Panc1 (cell line): ENCODE measurements around the gene OGFOD3.

Experiments used
- SIN3A ChIP-seq: IDR thresholded peaks from 2 replicates; pipeline ENCODE4 v1.6.1; 2012; ENCODE audit warnings: low read depth, mild to moderate bottlenecking, low read length, moderate library complexity, borderline replicate concordance; ENCODE audit not compliant: insufficient read depth
- TCF7L2 ChIP-seq: IDR thresholded peaks from 2 replicates; pipeline ENCODE4 v1.6.1; 2011; ENCODE audit warnings: mild to moderate bottlenecking, low read depth, low read length, inconsistent platforms
- TF ChIP-seq, protein P1 (sequence below): fragments of 450-650 bp; IDR thresholded peaks from 2 replicates; pipeline ENCODE4 v1.5.1; 2017; ENCODE audit warnings: mild to moderate bottlenecking
- TF ChIP-seq, protein P2 (sequence below), 2 experiments: IDR thresholded peaks; 2 replicates each; pipeline ENCODE4 v1.6.1; 2011 to 2012; ENCODE audit warnings: low read depth in 2 of 2, control low read depth in 1 of 2, low read length in 1 of 2, mild to moderate bottlenecking in 1 of 2, moderate library complexity in 1 of 2; ENCODE audit not compliant: insufficient read depth in 1 of 2

DNA sequence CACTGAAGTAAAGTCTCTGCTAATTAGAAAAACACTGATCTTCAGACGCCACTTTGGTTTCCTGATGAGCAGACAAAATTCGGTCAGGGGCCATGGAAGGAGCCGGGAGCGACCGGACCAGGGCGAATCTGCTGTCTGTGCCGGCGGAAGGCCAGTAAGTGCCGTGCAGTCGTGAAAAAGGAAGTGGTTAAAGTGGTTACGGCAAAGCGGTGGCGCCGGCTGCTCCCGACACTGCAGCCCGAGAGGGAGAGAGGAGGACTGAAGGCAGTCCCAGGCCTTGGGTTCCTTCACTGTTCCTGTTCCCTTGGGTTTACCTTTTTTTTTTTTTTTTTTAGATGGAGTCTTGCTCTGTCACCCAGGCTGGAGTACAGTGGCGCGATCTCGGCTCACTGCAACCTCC lies 17.6 kb downstream of the OGFOD3 start:
- TF ChIP-seq, protein P1, sequence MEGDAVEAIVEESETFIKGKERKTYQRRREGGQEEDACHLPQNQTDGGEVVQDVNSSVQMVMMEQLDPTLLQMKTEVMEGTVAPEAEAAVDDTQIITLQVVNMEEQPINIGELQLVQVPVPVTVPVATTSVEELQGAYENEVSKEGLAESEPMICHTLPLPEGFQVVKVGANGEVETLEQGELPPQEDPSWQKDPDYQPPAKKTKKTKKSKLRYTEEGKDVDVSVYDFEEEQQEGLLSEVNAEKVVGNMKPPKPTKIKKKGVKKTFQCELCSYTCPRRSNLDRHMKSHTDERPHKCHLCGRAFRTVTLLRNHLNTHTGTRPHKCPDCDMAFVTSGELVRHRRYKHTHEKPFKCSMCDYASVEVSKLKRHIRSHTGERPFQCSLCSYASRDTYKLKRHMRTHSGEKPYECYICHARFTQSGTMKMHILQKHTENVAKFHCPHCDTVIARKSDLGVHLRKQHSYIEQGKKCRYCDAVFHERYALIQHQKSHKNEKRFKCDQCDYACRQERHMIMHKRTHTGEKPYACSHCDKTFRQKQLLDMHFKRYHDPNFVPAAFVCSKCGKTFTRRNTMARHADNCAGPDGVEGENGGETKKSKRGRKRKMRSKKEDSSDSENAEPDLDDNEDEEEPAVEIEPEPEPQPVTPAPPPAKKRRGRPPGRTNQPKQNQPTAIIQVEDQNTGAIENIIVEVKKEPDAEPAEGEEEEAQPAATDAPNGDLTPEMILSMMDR: no peak
- no peak for TF ChIP-seq TCF7L2
- TF ChIP-seq, protein P2, sequence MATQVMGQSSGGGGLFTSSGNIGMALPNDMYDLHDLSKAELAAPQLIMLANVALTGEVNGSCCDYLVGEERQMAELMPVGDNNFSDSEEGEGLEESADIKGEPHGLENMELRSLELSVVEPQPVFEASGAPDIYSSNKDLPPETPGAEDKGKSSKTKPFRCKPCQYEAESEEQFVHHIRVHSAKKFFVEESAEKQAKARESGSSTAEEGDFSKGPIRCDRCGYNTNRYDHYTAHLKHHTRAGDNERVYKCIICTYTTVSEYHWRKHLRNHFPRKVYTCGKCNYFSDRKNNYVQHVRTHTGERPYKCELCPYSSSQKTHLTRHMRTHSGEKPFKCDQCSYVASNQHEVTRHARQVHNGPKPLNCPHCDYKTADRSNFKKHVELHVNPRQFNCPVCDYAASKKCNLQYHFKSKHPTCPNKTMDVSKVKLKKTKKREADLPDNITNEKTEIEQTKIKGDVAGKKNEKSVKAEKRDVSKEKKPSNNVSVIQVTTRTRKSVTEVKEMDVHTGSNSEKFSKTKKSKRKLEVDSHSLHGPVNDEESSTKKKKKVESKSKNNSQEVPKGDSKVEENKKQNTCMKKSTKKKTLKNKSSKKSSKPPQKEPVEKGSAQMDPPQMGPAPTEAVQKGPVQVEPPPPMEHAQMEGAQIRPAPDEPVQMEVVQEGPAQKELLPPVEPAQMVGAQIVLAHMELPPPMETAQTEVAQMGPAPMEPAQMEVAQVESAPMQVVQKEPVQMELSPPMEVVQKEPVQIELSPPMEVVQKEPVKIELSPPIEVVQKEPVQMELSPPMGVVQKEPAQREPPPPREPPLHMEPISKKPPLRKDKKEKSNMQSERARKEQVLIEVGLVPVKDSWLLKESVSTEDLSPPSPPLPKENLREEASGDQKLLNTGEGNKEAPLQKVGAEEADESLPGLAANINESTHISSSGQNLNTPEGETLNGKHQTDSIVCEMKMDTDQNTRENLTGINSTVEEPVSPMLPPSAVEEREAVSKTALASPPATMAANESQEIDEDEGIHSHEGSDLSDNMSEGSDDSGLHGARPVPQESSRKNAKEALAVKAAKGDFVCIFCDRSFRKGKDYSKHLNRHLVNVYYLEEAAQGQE (IDR thresholded peaks at IDR 0.05; ENCODE audit: insufficient read depth in 1 of 2, low read depth in 2 of 2, low read length in 1 of 2): no peak
- no peak for TF ChIP-seq SIN3A
